Neural cell (in vitro differentiated cells): Measurements from ENCODE around the gene GPT2. TPM values are rescaled to one million over a fixed set of nuclear protein-coding genes. Genes with fewer than 3 reads are reported as not detected.

Experiments used
- H2AFZ ChIP-seq: fragments of 200-600, 300-800 bp; sonication (generic), shearing (Covaris generic); 2 replicates; pipeline ENCODE4 v1.6.0; 2014; ENCODE audit warnings: low read depth, mild to moderate bottlenecking, antibody characterized with exemption, low read length, moderate library complexity
- H3F3A ChIP-seq: fragments of 200-600 bp; shearing (Covaris generic); 2 replicates; pipeline ENCODE4 v1.6.1; 2016; ENCODE audit warnings: mild to moderate bottlenecking, moderate library complexity, mixed read lengths, antibody characterized with exemption, low read length; ENCODE audit not compliant: insufficient read depth, poor library complexity, severe bottlenecking
- H3K27ac ChIP-seq: fragments of 200-600, 300-800 bp; sonication (generic), shearing (Covaris generic); 2 replicates; pipeline ENCODE4 v1.5.1; 2014; ENCODE audit warnings: mild to moderate bottlenecking, low read length, moderate library complexity
- H3K27me3 ChIP-seq: fragments of 300-800, 200-600 bp; sonication (generic), shearing (Covaris generic); 2 replicates; pipeline ENCODE4 v1.6.0; 2014; ENCODE audit warnings: mild to moderate bottlenecking, low read depth, low read length, moderate library complexity; ENCODE audit not compliant: insufficient read depth
- H3K36me3 ChIP-seq: fragments of 300-800, 200-600 bp; sonication (generic), shearing (Covaris generic); 2 replicates; pipeline ENCODE4 v1.5.1; 2014; ENCODE audit warnings: mild to moderate bottlenecking, antibody characterized with exemption, low read length, moderate library complexity; ENCODE audit not compliant: insufficient read depth
- H3K4me2 ChIP-seq: fragments of 300-800, 200-600 bp; sonication (generic), shearing (Covaris generic); 2 replicates; pipeline ENCODE4 v1.6.0; 2014; ENCODE audit warnings: mild to moderate bottlenecking, low read length
- H3K4me3 ChIP-seq: fragments of 300-800, 200-600 bp; sonication (generic), shearing (Covaris generic); 2 replicates; pipeline ENCODE4 v1.5.1; 2014; ENCODE audit warnings: mild to moderate bottlenecking, low read length, moderate library complexity
- H3K79me2 ChIP-seq: fragments of 200-600 bp; shearing (Covaris generic); replicated peaks from 2 replicates; pipeline ENCODE4 v1.6.0; 2014; ENCODE audit warnings: mild to moderate bottlenecking, low read length, moderate library complexity; ENCODE audit not compliant: insufficient read depth
- H3K9ac ChIP-seq: fragments of 300-800, 200-600 bp; sonication (generic), shearing (Covaris generic); 2 replicates; pipeline ENCODE4 v1.6.1; 2016; ENCODE audit warnings: mild to moderate bottlenecking, low read length, mixed read lengths
- H3K9me2 ChIP-seq: fragments of 200-600 bp; shearing (Covaris generic); 2 replicates; pipeline ENCODE4 v1.6.1; 2016; ENCODE audit warnings: mild to moderate bottlenecking, low read length, mixed read lengths; ENCODE audit not compliant: insufficient read depth
- H3K9me3 ChIP-seq: fragments of 200-600, 300-800 bp; sonication (generic), shearing (Covaris generic); 2 replicates; pipeline ENCODE4 v1.6.1; 2016; ENCODE audit warnings: mild to moderate bottlenecking, mixed run types, low read length, moderate library complexity, mixed read lengths
- H4K20me1 ChIP-seq: fragments of 200-600 bp; shearing (Covaris generic); 2 replicates; pipeline ENCODE4 v1.6.1; 2016; ENCODE audit warnings: mild to moderate bottlenecking, mixed run types; ENCODE audit not compliant: insufficient read depth
- CTCF ChIP-seq: fragments of 450-650 bp; IDR thresholded peaks from 2 replicates; pipeline ENCODE4 v1.5.1; 2014; ENCODE audit warnings: antibody characterized with exemption, mild to moderate bottlenecking, moderate library complexity; ENCODE audit not compliant: poor library complexity, severe bottlenecking
- EP300 ChIP-seq: fragments of 450-650 bp; conservative IDR thresholded peaks from 2 replicates; pipeline ENCODE4 v1.6.1; 2014; ENCODE audit warnings: antibody characterized with exemption, mild to moderate bottlenecking, moderate library complexity; ENCODE audit not compliant: poor library complexity, severe bottlenecking
- EZH2 ChIP-seq: fragments of 200-600, 300-800 bp; shearing (Covaris generic), sonication (generic); IDR thresholded peaks from 2 replicates; pipeline ENCODE4 v1.6.1; 2014; ENCODE audit warnings: antibody characterized with exemption, low read length, borderline replicate concordance, mild to moderate bottlenecking; ENCODE audit not compliant: insufficient read depth, poor library complexity, severe bottlenecking
- MXI1 ChIP-seq: fragments of 450-650 bp; conservative IDR thresholded peaks from 2 replicates; pipeline ENCODE4 v1.6.1; 2014; ENCODE audit warnings: antibody characterized with exemption, mild to moderate bottlenecking; ENCODE audit not compliant: poor library complexity, severe bottlenecking
- POLR2AphosphoS5 ChIP-seq: IDR thresholded peaks from 2 replicates; pipeline ENCODE4 v1.6.1; 2012
- RAD21 ChIP-seq: fragments of 450-650 bp; conservative IDR thresholded peaks from 2 replicates; pipeline ENCODE4 v1.6.1; 2014; ENCODE audit warnings: antibody characterized with exemption, mild to moderate bottlenecking, moderate library complexity
- REST ChIP-seq: IDR thresholded peaks from 2 replicates; pipeline ENCODE4 v1.6.1; 2012; ENCODE audit warnings: borderline replicate concordance
- SMC3 ChIP-seq: fragments of 450-650 bp; conservative IDR thresholded peaks from 2 replicates; pipeline ENCODE4 v1.6.1; 2014; ENCODE audit warnings: antibody characterized with exemption, mild to moderate bottlenecking, moderate library complexity; ENCODE audit not compliant: poor library complexity
- TAF1 ChIP-seq: IDR thresholded peaks from 2 replicates; pipeline ENCODE4 v1.6.1; 2012; ENCODE audit warnings: low read depth
- polyA plus RNA-seq: library from polyadenylated mRNA; depleted of rRNA; stranded (reverse); fragments of >200 nt; gene quantifications from 2 replicates; pipeline ENCODE4 v1.2.3, GENCODE V29; 2014

The GPT2 gene
- polyA plus RNA-seq, 1 donor from 2014 or later = 23.9 TPM

GRCh38 chr16:46949241-46949892, 65.2 kb downstream of the GPT2 start:
- Histone ChIP-seq H3F3A (no peaks in the 10 kb centered on the region), H3K79me2 (no peaks in the 10 kb centered on the region), H3K27ac (no peak overlapping the region), H3K9ac (no peak overlapping the region), H4K20me1 (no peaks in the 10 kb centered on the region), H3K36me3 (no peaks in the 10 kb centered on the region), H3K9me3 (no peaks in the 10 kb centered on the region), H2AFZ (no peak overlapping the region), H3K4me3 (no peak overlapping the region), H3K27me3 (no peaks in the 10 kb centered on the region), H3K9me2 (no peaks in the 10 kb centered on the region), H3K4me2 (no peak overlapping the region)
- TF ChIP-seq MXI1 (no peak), EZH2 (no peak), POLR2AphosphoS5 (no peak), CTCF (no peak), TAF1 (no peak), REST (no peak), RAD21 (no peak), SMC3 (no peak), EP300 (no peak)

GRCh38 chr16:46950009-46950408, 65.8 kb downstream of the GPT2 start:
- TF ChIP-seq REST (no peak), TAF1 (no peak), EP300 (no peak), CTCF (no peak), RAD21 (no peak), MXI1 (no peak), SMC3 (no peak), POLR2AphosphoS5 (no peak), EZH2 (no peak)
- H3K4me2 ChIP-seq = no peak overlapping the region
- H3K27ac ChIP-seq = no peak overlapping the region
- H3K4me3 ChIP-seq = no peak overlapping the region
- H3K79me2 ChIP-seq = no peaks in the 10 kb centered on the region
- H3K36me3 ChIP-seq = no peaks in the 10 kb centered on the region
- no peaks in the 10 kb centered on the region for H4K20me1 ChIP-seq
- no peak overlapping the region for H2AFZ ChIP-seq
- H3K9ac ChIP-seq = no peak overlapping the region
- no peaks in the 10 kb centered on the region for H3F3A ChIP-seq
- H3K27me3 ChIP-seq = no peaks in the 10 kb centered on the region
- H3K9me3 ChIP-seq = no peaks in the 10 kb centered on the region
- H3K9me2 ChIP-seq = no peaks in the 10 kb centered on the region
